ENCODE data around the gene DGCR2.

GRCh38 chr22:19164425-19164824 lies 42.2 kb upstream of the DGCR2 start:
- TF ChIP-seq CTCF (conservative IDR thresholded peaks at IDR 0.05; ENCODE audit: low read depth in 2 of 2) (no peak), EZH2phosphoT487 (IDR thresholded peaks at IDR 0.05; ENCODE audit: unreplicated experiment) (no peak), EZH2 (IDR thresholded peaks at IDR 0.05; ENCODE audit: low read depth, unreplicated experiment) (no peak), POLR2AphosphoS5 (IDR thresholded peaks at IDR 0.05; ENCODE audit: low read depth) (no peak)

Measured in GM23338 (cell line).